AG10803 (cell line): ENCODE results near the gene FRMD1.

ENCODE experiments used
- DNase-seq: peaks from one replicate; pipeline ENCODE4 v3.0.0; 2010; ENCODE audit warnings: low read depth
- H3K4me3 ChIP-seq: 2 replicates; pipeline ENCODE4 v1.5.1; 2011; ENCODE audit warnings: mild to moderate bottlenecking, low read length, control low read depth
- CTCF ChIP-seq: conservative IDR thresholded peaks from 2 replicates; pipeline ENCODE4 v1.5.1; 2011; ENCODE audit warnings: mild to moderate bottlenecking, low read length, control low read depth, inconsistent platforms

Gene FRMD1

GRCh38 chr6:168052291-168052891 lies 26.6 kb downstream of the FRMD1 start:
- no peak overlapping the region for H3K4me3 ChIP-seq
- TF ChIP-seq CTCF: no peak
- no peak for DNase-seq

- no peak overlapping the region for H3K4me3 ChIP-seq
- TF ChIP-seq CTCF: no peak
- DNase-seq: no peak
These were observed 27.4 kb downstream of the FRMD1 start for GRCh38 chr6:168051648-168052047.

GRCh38 chr6:168050881-168051586 lies 28.0 kb downstream of the FRMD1 start:
- peak; percentile 33; the same call in 1 of the 2 replicates for TF ChIP-seq CTCF
- H3K4me3 ChIP-seq: no peak overlapping the region
- DNase-seq: peak; percentile 15

- no peak overlapping the region for H3K4me3 ChIP-seq
- TF ChIP-seq CTCF: no peak
- no peak for DNase-seq
These were observed 28.7 kb downstream of the FRMD1 start for GRCh38 chr6:168050225-168050880.

- no peak for DNase-seq
These were observed 29.2 kb downstream of the FRMD1 start for GRCh38 chr6:168049706-168050224.

GRCh38 chr6:168049277-168049676 lies 29.7 kb downstream of the FRMD1 start:
- no peak for DNase-seq
- H3K4me3 ChIP-seq: no peak overlapping the region
- no peak for TF ChIP-seq CTCF

More at GRCh38 chr6:168049706-168050224, 29.2 kb downstream of the FRMD1 start:
- no peak overlapping the region for H3K4me3 ChIP-seq
- no peak for TF ChIP-seq CTCF
